Hepatic stellate cell (primary cell): Measurements from ENCODE around the gene ALCAM.

Experiments used
- DNase-seq: peaks from one replicate; pipeline ENCODE4 v3.0.0; 2011; ENCODE audit warnings: low spot score

Gene ALCAM

DNA sequence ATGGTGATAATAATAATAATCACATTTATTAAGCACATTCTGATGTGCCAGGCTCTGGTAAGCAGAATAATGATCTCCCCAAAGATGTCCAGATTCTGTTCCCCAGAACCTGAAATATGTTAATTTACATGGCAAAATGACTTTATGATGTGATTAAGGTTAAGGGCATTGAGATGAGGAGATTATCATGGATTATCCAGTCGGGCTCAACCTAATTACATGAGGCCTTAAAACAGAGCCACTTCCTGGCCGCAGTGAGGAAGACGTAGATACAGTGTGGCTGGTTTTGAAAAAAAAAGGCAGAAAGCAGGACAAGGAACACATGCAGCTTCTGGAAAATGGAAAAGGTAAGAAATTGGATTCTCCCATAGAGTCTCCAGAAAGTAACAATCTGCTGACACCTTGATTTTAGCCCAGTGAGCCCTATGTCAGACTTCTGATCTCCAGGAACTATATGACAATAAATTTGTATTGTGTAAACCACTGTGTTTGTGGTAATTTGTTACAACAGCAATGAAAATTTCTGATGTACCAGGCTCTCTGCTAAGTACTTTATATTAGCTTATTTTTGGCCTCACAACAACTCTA, 126.7 kb downstream of the ALCAM start:
- no peak for DNase-seq

- DNase-seq = no peak
Observed at GRCh38 chr3:105495021-105495420, 128.3 kb downstream of the ALCAM start.

DNA sequence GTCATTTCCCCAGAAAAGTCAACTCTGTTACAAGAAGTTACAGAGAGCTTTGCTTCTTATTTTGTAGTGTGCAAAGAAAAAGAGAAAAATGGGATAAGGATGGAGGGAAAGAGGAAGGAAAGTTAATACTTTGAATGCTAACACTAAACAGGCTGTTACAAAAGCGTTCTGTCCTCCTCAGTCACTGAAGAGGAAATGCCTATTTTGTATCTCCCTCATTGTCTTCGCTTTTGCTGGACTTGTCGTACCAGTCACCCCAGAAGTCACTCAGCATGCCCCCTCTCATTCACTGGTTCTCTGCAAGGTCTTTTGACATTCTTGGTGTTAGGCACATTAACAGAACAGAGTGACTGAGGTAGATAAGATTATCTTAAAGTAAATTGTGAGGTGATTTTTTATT, 129.6 kb downstream of the ALCAM start:
- no peak for DNase-seq

DNA sequence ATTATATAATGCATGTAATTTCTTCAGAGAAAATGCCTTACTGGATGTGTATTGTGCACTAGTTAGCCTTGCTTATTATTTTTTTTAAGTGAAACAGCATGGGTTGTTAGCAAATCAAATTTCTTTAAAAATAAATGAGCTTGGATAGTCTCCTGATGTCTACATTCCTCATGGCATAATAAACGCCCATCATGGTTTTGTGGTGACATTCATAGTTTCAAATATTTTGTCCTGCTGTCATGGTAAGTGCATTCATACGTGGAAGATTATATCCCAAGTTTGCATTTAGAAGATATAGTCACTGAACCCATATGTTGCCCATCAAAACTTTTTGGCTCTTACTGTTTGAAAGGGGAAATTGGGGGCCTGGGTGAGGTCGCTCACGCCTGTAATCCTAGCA, 130.7 kb downstream of the ALCAM start:
- no peak for DNase-seq

- no peak for DNase-seq
Observed at GRCh38 chr3:105499961-105500360, 133.3 kb downstream of the ALCAM start.

DNA sequence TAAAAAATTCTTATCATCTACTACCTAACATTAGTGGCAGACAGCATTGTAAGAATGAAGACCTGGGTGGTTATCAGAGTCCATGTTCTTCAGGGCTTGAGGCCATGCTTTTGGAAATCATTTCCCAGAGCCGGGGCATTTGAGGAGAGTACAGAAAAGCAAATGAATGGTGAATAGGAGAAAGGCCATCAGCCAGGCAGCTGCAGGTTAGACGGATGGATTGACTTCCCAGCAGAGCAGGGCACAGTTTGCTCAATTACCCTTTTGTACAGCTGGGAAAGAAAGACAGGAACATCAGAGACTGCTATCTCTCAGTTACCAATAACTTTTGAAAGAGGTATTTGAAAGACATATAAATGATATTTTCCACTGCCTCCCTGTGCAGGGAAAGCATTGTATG, 135.6 kb downstream of the ALCAM start:
- DNase-seq = no peak

- DNase-seq = no peak
Observed at GRCh38 chr3:105503191-105503593, 136.5 kb downstream of the ALCAM start.

DNA sequence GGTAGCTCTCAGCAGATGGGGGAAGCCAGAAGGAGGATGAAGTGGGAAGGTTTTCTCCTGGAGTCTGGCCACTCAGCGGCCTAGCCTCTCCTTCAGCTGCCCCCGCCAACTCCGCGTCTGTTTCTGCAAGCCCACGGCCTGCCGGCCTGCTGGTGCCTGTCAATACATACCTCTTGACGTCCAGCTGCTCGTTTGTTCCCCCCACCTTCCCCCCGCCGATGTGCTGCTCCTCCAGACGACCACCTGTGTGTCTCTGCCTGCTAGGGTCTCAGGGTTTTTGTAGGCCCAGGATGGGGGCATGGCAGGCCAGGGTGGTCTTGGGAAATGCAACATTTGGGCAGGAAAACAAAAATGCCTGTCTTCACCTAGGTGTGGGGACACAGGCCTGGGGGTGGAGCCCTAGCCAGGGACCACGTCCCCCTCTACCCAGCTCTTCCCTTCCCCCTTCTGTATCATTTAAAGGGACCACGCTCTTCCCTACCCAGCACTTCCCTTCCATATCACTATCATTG, 137.8 kb downstream of the ALCAM start:
- no peak for DNase-seq

- DNase-seq = no peak
Observed at GRCh38 chr3:105505170-105505569, 138.5 kb downstream of the ALCAM start.

DNA sequence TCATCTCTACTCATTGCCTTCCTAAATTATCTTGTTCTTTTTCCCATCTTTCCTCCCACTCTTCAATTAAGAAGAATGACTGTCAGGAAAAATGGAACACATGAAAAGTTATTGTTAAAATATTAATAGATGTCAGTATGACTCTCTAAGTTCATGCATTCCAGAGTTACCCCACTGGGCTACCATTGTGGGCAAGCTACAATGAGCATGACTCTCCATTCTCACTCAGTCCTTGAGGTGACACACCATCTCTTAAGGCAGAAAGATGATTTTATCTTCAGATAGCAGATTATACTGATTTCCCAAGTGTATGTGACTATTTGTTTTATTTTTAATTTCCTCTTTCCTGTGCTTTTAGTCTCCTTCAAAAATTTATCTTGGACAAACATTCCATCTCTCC, 144.3 kb downstream of the ALCAM start:
- no peak for DNase-seq

DNA sequence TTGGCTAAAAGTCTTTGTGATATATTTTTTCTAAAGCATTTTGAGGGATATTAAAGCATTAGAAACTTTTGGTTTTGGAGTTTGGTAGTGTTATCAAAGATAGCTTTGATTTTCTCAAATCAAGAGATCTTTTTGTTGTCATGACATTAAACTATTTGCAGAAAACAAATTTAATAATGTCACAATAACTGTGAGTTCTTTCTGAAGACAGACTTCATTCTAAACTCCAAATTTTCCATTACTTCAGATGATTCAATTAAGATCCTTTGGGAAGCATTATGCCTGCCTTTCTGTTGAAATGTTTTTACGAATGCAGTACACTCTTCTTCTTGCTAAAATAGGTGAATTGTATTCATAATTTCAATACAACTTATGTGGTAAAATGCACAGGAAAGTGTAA, 145.4 kb downstream of the ALCAM start:
- DNase-seq = no peak

DNA sequence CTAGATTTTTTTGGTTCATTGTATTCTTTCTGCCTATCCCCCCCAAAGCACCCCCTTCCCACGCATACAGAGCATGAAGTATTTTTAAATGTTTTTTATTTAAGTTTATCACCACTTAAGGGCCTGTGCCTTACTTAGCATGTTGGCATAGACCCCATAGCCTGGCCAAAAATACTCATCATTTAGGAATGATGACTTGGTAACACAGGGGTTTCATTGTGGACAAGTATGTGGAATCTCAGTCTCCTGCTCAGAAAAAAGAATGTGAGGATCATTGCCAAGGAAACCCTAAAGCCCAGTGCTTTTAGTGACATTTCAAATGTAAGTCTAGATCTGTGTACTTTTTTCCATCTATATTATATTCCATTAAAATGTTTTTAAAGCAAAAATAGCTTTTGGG, 146.3 kb downstream of the ALCAM start:
- DNase-seq = peak; percentile 25

DNA sequence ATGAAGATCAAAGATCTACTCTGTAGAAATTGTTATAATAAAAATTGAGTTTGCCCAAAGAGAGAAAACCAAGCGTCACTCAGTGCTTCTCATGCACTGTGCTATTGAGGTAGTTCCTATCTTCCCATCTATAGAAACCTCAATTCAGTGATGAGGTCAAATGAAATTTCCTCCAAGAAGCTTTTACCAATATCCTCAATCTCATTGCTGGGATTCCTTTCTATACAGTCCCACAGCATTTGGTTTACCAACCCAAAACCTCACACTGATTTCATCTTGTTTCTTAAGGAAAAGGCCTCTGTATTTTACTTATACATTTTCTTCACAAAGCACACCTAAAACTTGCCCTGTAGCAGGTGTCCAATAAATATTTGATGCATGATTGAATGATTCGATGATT, 147.2 kb downstream of the ALCAM start:
- no peak for DNase-seq

DNA sequence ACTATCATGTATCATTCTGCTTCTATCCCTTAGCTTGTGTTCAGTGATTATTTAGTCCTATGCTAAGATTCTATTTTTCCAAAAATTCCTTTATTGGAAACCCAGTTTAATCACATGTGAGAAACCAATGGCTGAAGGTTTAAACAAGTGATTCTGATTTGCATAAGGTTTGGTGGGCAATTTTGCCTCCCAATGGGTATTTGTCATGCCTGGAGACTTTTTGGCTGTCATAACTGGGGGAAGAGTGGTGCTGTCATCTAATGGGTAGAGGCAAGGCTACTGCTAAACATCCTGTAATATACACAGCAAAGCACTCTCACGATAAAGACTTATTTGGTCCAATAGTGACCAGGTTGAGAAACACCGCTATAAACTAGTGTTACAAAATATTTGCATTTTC, 148.7 kb downstream of the ALCAM start:
- DNase-seq = no peak

DNA sequence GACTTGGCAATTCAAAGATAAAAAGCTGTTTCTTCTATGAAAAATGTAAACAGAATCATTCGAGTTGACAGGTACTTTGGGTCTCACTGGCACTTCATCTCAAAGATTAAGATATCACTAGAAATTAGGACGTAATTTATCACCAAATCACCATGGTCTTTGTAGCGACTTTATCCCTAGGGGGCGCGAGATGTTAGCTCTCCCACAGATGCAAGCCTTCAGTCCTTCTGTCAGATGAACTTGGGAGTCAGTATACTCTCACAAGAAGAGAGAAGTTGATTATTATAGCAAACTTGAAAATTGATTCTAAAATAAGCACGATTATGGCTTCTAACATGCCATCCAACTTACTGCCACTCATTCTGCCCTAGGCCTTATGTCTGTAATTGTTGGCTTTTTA, 150.3 kb downstream of the ALCAM start:
- no peak for DNase-seq

- no peak for DNase-seq
Observed at GRCh38 chr3:105518203-105518602, 151.5 kb downstream of the ALCAM start.

DNA sequence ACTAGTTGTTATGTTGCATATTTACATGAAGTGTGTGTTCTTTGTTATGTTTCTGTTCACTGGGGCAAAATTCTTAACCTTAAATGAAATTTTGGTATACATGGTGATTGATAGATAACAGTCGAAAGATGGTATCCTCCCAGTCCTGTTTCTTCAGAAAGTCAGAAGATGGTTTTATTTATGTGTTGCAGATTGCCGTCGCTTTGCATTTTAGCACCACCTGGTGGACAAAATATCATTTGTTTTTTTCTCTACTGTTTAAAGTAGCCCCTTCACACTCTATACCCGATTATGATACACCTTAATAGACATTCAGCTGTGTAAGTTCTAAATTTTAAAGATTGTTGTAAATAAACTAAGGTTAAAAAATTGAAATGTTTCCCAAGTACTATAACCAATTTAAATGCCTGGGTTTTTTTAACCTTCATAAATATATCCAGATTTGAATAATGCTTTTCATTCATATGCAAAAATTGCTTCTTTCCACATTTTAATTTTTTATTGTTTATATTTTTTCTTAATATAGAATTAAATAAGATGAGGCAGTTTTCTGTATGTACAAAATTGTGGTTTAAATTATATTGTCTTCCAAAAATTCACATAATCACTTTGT, 152.2 kb downstream of the ALCAM start:
- DNase-seq = no peak

GRCh38 chr3:105521770-105522169, 155.1 kb downstream of the ALCAM start:
- DNase-seq = no peak

- no peak for DNase-seq
Observed at GRCh38 chr3:105523501-105523900, 156.8 kb downstream of the ALCAM start.

DNA sequence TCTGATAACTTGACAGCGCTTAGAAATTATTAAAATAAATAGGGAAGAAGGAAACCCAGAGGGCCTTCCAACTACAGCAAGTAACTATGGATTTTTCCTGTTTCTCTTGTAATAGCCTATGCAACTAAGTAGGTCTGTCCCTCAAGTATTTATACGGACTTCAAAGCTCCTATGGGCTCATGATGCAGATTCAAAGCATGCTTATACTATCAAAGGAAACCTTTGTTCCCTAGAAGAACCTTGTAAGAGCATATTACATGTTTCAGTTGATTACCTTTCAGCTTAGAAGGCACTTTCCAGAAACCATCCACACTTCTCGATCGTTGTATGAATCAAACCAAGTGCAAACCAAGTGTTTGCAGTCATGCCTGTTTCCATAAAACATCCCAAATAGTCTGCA, 158.8 kb downstream of the ALCAM start:
- no peak for DNase-seq

GRCh38 chr3:105526360-105527111, 159.8 kb downstream of the ALCAM start:
- no peak for DNase-seq

DNA sequence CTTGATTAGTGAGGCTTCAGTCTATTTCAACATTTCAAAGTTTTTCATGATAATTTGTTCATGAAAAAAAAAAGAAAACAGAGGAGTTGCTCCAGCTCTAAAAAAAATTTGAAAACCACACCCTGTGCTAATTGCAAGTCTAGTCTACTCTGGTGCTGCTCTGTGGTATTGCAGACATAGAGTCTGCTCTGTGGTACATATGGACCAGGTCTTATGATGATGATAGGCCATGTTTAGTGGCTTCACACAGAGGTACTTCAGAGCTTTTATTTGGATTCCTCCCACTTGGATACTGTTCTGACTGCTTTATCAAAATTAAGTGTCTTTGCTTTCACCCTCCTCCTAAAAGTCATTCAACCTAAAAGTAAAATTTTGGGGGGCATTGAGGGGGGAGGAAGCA, 160.8 kb downstream of the ALCAM start:
- no peak for DNase-seq

- DNase-seq = no peak
Observed at GRCh38 chr3:105527949-105528348, 161.2 kb downstream of the ALCAM start.
